Activated T-cell treated with anti-CD3 and anti-CD28 coated beads, Interleukin-2, amount 50 U/mL, for 24 hours (primary cell): ENCODE results near the gene PIK3CG.
"Not testable (repeated sequence)": the region's sequence is repeated elsewhere in the genome, so short reads cannot be mapped to it uniquely, and the experiment has no call there.

Source experiments
- DNase-seq: peaks from one replicate; pipeline ENCODE4 v3.0.0-alpha.2; 2020
- H3K27ac Mint-ChIP-seq: 2 replicates; pipeline ENCODE4 v1.8.0; 2020; ENCODE audit warnings: mild to moderate bottlenecking, mixed read lengths
- H3K27me3 Mint-ChIP-seq: 2 replicates; pipeline ENCODE4 v1.8.0; 2020; ENCODE audit warnings: mixed read lengths
- H3K36me3 Mint-ChIP-seq: 2 replicates; pipeline ENCODE4 v1.8.0; 2020; ENCODE audit warnings: low read depth, mixed read lengths
- H3K4me1 Mint-ChIP-seq: 2 replicates; pipeline ENCODE4 v1.8.0; 2020; ENCODE audit warnings: low read depth, mixed read lengths
- H3K4me3 Mint-ChIP-seq: 2 replicates; pipeline ENCODE4 v1.8.0; 2020; ENCODE audit warnings: mild to moderate bottlenecking, moderate library complexity, mixed read lengths
- H3K9me3 Mint-ChIP-seq: 2 replicates; pipeline ENCODE4 v1.8.0; 2020; ENCODE audit warnings: mixed read lengths

PIK3CG gene

DNA sequence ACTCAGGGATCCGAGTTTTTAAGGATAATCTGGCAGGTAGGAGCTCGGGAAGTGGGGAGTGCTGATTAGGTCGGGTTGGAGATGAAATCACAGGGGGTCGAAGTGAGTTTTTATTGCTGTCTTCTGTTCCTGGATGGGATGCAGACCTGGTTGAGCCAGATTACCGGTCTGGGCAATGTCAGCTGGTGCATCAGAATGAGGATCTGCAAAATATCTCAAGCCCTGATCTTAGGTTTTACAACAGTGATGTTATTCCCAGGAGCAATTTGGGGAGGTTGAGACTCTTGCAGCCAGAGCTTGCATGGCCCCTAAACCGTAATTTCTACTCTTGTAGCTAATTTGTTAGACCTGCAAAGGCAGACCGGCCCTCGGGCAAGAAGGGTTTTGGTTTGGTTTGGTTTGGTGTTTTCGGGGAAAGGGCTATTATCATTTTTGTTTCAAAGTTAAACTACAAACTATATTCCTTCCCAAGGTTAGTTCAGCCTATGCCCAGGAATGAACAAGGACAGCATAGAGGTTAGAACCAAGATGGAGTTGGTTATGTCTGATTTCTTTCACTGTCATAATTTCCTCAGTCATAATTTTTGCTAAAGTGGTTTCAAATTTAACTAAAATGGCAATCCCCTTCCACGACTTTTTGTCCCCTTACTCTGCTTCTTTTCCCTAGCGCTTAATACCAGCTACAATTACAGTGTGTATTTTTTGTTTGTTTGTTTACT, 20.6 kb upstream of the PIK3CG start:
- Mint-ChIP-seq H3K27ac (no peak overlapping the region), H3K36me3 (no peaks in the 10 kb centered on the region), H3K27me3 (peaks cover 3% of the 10 kb centered on the region), H3K9me3 (no peaks in the 10 kb centered on the region), H3K4me1 (peaks cover 2% of the 10 kb centered on the region), H3K4me3 (no peak overlapping the region)
- DNase-seq = no peak

DNA sequence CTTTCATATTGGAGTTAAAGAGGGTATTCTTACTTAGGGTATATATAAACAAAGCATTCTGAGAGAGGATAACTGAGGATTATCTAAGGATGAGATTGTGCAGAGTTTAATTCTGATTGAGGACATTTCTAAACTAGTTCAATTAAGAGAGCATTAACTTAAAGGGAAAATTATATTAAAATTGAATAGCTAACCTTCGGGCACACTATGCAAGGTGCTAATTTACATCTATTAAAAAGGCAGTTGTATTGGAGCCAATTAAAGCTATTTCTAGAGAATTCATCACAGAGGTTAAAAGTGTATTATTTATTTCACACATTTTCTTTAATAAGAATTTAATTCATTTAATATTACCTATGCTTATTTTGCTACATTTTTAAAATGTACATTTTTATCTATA, 17.0 kb upstream of the PIK3CG start:
- H3K36me3 Mint-ChIP-seq = no peaks in the 10 kb centered on the region
- no peak overlapping the region for H3K27ac Mint-ChIP-seq
- H3K4me3 Mint-ChIP-seq = no peak overlapping the region
- H3K27me3 Mint-ChIP-seq = peaks cover 3% of the 10 kb centered on the region
- H3K9me3 Mint-ChIP-seq = peaks cover 14% of the 10 kb centered on the region
- no peaks in the 10 kb centered on the region for H3K4me1 Mint-ChIP-seq
- no peak for DNase-seq

DNA sequence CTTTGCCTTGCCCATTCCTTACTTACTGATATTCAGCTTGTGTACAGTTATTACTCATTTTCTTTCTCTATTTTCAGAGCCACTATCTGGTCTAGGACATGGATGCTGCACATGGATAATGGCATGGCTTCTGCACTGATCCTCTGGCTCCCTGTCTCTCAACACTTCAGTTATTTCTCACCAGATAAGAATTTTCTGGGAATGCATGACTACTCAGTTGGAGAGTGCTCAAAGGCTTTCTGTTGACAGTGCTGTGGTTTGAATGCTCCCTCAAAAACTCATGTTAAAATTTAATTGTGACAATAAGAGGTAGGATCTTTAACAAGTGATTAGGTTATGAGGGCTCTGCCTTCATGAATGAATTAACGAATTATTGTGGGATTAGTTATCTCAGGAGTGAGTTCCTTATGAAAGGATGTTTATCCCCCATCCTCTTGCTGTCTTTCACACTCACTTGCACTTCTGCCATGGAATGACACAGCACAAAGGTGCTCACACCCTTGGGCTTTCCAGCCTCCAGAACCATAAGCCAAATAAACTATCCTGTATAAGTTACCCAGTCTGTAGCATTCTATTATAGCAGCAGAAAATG, 16.1 kb upstream of the PIK3CG start:
- peaks cover 3% of the 10 kb centered on the region for H3K27me3 Mint-ChIP-seq
- H3K4me1 Mint-ChIP-seq = peaks cover 2% of the 10 kb centered on the region
- no peak for DNase-seq
- no peak overlapping the region for H3K4me3 Mint-ChIP-seq
- H3K27ac Mint-ChIP-seq = no peak overlapping the region
- H3K9me3 Mint-ChIP-seq = peaks cover 14% of the 10 kb centered on the region
- no peaks in the 10 kb centered on the region for H3K36me3 Mint-ChIP-seq

DNA sequence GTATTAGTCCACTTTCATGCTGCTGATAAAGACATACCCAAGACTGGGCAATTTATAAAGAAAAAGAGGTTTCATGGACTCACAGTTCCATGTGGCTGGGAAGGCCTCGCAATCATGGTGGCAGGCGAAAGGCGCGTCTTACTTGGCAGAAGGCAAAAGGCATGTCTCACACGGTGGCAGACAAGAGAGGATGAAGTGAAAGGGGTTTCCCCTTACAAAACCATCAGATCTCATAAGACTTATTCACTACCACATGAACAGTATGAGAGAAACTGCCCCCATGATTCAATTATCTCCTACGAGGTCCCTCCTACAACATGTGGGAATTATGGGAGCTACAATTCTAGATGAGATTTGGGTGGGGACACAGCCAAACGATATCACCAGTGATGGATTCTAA, 13.4 kb upstream of the PIK3CG start:
- H3K9me3 Mint-ChIP-seq = peaks cover 14% of the 10 kb centered on the region
- H3K4me1 Mint-ChIP-seq, H3K36me3 Mint-ChIP-seq, H3K27me3 Mint-ChIP-seq, DNase-seq, H3K27ac Mint-ChIP-seq, H3K4me3 Mint-ChIP-seq: not testable (repeated sequence)

DNA sequence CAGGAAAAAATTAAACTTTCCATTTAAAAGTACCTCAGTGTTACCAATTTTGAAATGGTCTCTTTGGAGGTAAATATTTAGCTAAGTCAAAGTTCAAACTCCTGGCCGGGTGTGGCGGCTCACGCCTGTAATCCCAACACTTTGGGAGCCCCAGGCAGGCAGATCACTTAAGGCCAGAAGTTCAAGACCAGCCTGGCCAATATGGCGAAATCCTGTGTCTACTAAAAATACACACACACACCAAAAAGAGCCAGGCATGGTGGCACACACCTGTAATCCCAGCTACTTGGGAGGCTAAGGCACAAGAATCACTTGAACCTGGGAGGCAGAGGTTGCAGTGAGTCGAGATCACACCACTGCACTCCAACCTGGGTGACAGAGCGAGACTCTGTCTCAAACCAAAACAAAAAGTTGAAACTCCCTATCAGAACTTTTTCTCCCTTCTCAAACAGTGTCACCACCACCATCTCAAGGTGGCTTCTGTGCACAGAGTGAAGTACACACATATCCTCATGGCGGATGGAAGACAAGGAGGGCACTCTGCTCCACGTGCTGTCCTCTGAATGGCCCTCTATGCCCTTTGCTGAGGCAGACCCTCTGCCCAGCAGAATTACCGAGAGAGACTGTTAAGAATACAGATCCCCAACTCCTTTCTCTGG, 11.7 kb upstream of the PIK3CG start:
- Mint-ChIP-seq H3K36me3 (no peaks in the 10 kb centered on the region), H3K4me1 (peaks cover 9% of the 10 kb centered on the region), H3K4me3 (no peak overlapping the region), H3K27me3 (no peaks in the 10 kb centered on the region), H3K27ac (no peak overlapping the region), H3K9me3 (peaks cover 14% of the 10 kb centered on the region)
- DNase-seq = no peak

DNA sequence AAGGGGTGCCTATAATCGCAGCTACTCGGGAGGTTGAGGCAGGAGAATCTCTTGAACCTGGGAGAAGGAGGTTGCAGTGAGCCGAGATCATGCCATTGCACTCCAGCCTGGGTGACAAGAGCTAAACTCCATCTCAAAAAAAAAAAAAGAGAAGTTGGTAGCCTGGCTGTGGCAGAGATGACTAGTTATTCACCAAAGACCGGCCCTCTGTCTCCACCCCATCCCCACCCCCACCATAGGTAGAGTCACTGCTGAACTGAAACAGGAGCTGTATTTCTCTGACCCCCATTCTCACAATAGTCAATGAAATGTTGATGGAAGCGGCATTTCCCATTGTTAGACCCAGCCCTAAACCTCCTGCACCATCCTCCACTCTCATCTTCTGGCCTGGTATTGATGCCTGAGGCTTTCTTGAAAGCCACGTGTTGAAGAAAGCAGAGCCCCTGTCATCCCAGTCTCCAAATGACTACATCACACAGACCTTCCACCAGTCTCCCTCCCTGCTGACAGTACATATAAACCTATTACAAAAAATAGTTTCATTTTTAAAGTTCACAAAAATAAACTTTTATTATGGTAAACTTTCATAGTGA, 9.4 kb upstream of the PIK3CG start:
- no peaks in the 10 kb centered on the region for H3K36me3 Mint-ChIP-seq
- H3K4me1 Mint-ChIP-seq = peaks cover 13% of the 10 kb centered on the region
- no peaks in the 10 kb centered on the region for H3K27me3 Mint-ChIP-seq
- H3K27ac Mint-ChIP-seq = peak overlapping the region; percentile 69
- H3K9me3 Mint-ChIP-seq = peaks cover 14% of the 10 kb centered on the region
- DNase-seq = no peak
- H3K4me3 Mint-ChIP-seq = no peak overlapping the region

DNA sequence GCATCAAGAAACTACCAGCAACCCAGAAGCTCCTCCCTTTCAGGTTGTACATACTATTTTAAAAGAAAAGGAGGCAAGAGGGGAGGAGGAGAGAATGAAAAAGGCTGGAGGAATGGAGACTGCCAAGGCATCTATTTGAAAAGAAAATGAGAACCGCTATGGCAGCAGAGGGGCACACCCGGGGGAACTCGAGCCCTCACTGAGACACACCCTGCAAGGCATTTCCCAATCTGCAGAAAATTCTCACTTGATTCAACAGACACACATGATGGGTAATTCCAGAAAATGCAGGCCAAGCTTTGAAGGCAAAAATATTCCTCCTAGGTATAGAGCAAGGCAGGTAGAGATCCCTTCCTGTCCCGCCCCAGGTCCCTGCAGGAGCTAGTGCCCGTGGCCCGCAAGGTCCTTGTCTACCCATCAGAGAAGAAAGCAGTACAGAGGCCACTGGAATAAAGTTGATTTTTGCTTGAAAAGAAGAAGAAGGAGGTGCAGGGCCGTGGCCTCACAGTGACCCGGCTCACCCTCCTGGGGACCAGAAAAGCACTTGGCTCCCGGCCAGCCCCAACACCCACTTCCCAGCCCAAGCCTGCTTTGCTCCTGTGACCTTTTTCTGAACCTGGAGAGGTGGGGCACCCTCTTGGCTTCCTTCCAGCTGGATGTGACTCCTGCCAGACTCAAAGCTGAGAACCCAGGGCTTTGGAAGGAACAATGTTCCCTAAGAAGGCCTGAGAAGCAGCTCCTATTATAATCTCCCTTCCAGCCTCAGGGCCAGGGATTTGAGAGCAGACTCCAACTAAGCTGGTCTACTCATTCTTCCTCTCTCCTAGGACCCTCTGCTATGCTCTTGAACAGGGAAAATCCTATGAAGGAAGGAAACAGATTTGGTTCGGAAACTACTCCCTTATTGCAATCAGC, 6.2 kb upstream of the PIK3CG start:
- Mint-ChIP-seq H3K27me3 (no peaks in the 10 kb centered on the region), H3K4me3 (no peak overlapping the region), H3K4me1 (peaks cover 37% of the 10 kb centered on the region), H3K9me3 (no peaks in the 10 kb centered on the region), H3K36me3 (no peaks in the 10 kb centered on the region), H3K27ac (no peak overlapping the region)
- DNase-seq = no peak

DNA sequence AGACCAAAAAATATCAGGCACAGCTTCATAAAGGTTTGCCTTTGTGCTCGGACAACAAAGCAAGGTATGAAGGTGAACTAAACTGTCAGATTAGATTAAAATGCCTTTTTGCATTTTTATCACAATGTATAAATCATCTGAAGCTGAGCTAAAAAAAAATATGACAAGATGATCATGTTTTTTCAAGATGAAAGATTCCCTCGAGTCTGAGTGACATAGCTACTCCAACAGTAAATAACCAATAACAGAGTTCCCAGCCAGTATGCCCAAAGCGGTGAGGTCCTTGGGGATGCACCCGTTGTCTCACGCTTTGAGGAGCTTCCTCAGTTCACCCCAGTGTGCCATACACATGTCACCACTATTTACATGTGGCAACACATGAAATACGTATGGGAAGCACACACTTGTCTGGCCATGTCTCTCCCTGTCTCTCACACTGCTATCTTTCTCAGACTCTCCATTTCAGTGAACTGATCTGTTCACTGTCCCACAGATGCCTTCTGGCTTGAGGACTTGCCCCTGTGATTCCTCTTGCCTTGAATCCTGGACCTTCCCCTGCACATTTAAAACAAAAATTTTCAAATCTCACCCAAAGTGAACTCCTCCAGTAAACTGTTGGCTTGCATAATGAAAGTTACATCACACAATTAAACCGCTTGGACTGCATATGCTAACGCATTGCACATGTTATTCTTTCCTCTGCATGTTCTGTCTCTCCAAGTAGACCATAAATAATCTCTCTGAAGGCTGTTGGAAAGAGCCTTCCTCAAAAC, 2.6 kb upstream of the PIK3CG start:
- no peaks in the 10 kb centered on the region for H3K9me3 Mint-ChIP-seq
- H3K4me3 Mint-ChIP-seq = no peak overlapping the region
- peaks cover 19% of the 10 kb centered on the region for H3K36me3 Mint-ChIP-seq
- no peak overlapping the region for H3K27ac Mint-ChIP-seq
- peaks cover 62% of the 10 kb centered on the region for H3K4me1 Mint-ChIP-seq
- no peaks in the 10 kb centered on the region for H3K27me3 Mint-ChIP-seq
- no peak for DNase-seq

DNA sequence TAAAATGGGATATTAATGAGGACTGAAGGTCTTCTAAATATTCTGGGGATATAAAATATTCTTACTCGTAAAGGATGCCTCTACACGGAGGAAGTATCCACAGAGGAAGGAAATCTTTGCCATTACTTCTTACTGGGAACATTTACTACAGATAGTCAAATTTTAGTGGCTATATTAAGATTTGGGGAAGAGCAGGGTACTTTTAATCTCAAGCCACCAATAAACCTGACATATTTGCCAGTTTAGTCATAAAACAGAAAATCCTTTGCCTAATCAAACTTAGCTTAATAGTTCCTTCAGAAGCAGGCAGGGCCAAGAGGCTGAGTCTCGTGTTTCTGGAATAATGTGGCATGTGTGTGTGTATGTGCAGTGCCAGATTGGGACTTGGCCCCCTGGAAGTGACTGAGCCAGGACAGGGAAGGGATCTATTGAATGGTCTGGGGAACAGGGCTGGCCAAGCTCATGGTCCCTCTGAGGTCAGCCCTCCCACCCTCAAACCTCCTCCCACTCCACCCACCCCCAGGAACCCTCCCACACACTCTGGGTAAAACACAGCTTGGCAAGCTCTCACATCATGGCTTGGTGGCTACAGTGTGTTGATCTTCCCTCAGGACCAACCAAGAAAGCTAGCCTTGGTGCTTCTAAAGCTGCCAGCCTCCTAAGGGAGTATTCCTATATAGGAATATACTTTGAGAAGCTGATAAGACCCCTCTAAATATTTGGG, 1.6 kb upstream of the PIK3CG start:
- Mint-ChIP-seq H3K27ac (peak overlapping the region; percentile 96), H3K27me3 (no peaks in the 10 kb centered on the region), H3K4me3 (no peak overlapping the region), H3K9me3 (no peaks in the 10 kb centered on the region), H3K36me3 (peaks cover 29% of the 10 kb centered on the region), H3K4me1 (peaks cover 70% of the 10 kb centered on the region)
- no peak for DNase-seq

DNA sequence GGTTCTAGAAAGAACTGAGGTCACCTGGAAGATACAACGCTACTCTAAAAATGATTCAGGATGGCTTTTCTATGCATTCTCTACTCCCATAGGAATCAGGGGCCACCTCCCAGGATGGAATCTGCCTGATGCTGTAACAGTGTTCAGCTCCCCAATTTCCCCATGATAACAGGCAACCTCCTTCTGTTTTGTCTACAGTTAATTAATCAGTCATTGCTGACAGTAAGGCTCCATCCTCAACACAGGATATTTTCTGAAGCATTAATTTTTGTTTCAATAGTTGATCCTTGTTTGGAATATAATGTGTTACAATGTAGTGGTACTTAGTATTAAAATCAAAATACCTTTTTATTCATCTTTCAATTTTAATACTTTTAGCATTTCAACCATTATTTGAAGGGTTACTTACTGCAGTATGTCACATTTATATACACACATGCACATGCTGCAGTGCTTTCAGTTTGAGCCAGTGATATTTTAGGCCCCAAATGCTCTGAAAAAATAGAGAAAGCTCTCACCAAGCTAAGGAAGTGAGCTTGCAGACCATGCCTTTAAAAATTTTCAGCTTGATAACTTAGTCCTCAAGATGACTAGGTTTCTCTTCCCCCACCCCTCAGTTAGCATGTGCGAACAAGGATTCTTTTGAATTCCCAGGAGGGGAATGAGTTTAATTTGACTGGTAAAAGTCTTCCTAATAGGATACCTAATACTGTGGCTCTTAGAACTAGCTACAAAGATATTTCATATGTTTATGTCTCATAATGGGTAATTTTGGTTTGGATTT, 592 bp upstream of the PIK3CG start:
- no peaks in the 10 kb centered on the region for H3K9me3 Mint-ChIP-seq
- H3K36me3 Mint-ChIP-seq = peaks cover 39% of the 10 kb centered on the region
- H3K27ac Mint-ChIP-seq = peak overlapping the region; percentile 96
- no peaks in the 10 kb centered on the region for H3K27me3 Mint-ChIP-seq
- peaks cover 76% of the 10 kb centered on the region for H3K4me1 Mint-ChIP-seq
- peak overlapping the region; percentile 84 for H3K4me3 Mint-ChIP-seq
- DNase-seq = no peak

DNA sequence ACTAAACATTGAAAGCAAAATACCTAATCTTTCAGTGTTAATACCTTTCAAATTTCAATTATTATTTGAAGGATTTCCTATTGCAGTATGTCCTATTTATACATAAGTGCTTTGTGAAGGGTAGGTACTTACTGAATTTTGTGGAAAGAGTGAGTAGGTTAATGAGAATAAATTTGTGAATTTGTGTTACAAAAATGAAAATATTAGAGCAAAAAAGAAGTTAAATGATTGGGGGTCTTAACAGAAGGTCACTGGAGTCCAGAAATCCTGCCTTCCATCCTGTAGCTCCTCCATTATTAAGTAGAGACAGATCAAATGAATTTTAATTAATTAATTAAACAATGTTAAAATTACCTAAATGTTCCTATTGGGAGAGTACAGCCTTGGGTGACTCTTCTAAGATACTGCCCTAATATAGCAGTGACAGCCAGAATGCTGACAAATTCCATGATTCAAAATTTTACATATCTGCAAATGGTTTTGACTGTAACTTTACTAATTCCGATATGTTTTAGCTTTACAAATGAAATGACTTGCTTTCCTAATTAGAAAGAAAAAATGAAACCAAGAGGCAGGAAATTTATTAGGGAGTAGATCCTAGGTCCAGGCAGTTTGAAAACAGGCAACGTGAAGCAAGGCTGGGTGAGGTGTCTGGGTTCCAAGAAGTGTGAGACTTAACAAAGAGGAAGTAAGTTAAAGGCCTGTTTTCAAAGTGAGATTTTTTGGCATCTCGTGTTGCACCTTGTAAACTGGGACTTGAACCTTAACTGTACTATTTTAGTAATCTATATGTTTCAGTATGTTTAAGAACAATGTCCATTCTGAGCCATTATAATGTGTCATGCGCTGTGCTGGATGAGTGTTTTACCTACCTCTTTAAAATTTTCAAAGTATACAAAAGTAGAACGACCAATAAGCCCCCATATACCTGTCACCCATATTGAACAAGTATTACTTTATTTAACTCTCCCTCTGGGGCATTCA, 1.5 kb downstream of the PIK3CG start:
- DNase-seq = no peak
- H3K4me1 Mint-ChIP-seq = peaks cover 94% of the 10 kb centered on the region
- H3K27ac Mint-ChIP-seq = peak overlapping the region; percentile 96
- H3K4me3 Mint-ChIP-seq = peak overlapping the region; percentile 84
- no peaks in the 10 kb centered on the region for H3K9me3 Mint-ChIP-seq
- H3K27me3 Mint-ChIP-seq = no peaks in the 10 kb centered on the region
- H3K36me3 Mint-ChIP-seq = peaks cover 52% of the 10 kb centered on the region
